ENCODE results near the gene EVPL.
"Not testable (repeated sequence)": the region's sequence is repeated elsewhere in the genome, so short reads cannot be mapped to it uniquely, and the experiment has no call there.

Gene EVPL

DNA sequence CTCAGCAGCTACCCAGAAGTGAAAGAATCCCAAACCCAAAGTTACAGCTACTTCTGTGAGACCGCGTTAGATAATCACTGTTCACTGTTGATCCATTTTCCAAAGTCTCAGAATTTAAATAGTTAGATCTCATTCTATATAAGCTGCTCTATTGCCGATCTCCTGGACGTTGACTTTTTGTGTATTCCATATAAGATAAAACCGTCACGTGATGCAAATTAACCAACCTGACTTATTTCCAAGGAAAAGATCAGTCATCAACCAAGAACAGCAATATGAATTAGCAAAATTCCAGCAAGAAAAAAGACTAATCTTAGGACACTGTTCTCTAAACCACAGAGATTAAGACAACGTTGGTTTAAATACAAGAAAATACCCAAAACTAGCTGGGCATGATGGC lies 56.5 kb downstream of the EVPL start:
- no peak overlapping the region for H3K27ac ChIP-seq (ENCODE audit: low read length)

DNA sequence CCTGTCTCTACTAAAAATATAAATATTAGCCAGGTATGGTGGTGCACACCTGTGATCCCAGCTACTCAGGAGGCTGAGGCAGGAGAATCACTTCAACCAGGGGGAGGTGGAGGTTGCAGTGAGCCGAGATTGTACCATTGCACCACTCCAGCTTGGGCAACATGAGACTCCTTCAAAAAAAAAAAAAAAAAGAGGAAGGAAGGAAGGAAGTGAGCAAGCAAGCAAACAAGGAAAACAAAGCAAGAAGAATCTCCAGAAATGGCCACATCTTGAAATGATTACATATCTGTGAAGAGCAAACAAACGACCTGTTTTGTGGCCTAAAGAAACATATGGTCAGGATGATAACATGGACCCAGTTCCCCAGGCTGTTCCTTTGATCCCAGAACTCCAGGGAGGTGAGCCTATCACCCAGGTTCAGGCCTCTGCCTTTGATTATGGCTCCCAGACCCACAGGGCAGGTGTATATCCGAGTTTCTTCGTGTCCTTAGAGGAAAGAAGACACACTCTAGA lies 57.0 kb downstream of the EVPL start:
- Histone ChIP-seq H3K4me1 (ENCODE audit: control insufficient read depth in 1 of 2, insufficient read depth in 2 of 2, low read length in 2 of 2) (peaks cover 0 to 3% of the 10 kb centered on the region in 2 donors), H3K27ac (ENCODE audit: low read length) (no peak overlapping the region), H3K4me3 (ENCODE audit: low read depth in 1 of 2, low read length in 2 of 2) (no peak overlapping the region), H3K27me3 (ENCODE audit: low read depth, low read length) (no peaks in the 10 kb centered on the region), H3K9me3 (ENCODE audit: control insufficient read depth in 1 of 2, low read length in 2 of 2) (no peaks in the 10 kb centered on the region), H3K36me3 (ENCODE audit: control insufficient read depth in 1 of 2, insufficient read depth in 2 of 2, low read length in 2 of 2) (peaks cover 5 to 11% of the 10 kb centered on the region in 2 donors)

More for the DNA sequence above, 56.5 kb downstream of the EVPL start:
- H3K36me3 ChIP-seq (ENCODE audit: control insufficient read depth in 1 of 2, insufficient read depth in 2 of 2, low read length in 2 of 2), result peaks cover 5 to 11% of the 10 kb centered on the region in 2 donors
- H3K9me3 ChIP-seq (ENCODE audit: control insufficient read depth in 1 of 2, low read length in 2 of 2), result no peaks in the 10 kb centered on the region
- H3K27me3 ChIP-seq (ENCODE audit: low read depth, low read length), result no peaks in the 10 kb centered on the region
- H3K4me3 ChIP-seq (ENCODE audit: low read depth in 1 of 2, low read length in 2 of 2), result no peak overlapping the region
- peaks cover 0 to 3% of the 10 kb centered on the region in 2 donors for H3K4me1 ChIP-seq (ENCODE audit: control insufficient read depth in 1 of 2, insufficient read depth in 2 of 2, low read length in 2 of 2)

DNA sequence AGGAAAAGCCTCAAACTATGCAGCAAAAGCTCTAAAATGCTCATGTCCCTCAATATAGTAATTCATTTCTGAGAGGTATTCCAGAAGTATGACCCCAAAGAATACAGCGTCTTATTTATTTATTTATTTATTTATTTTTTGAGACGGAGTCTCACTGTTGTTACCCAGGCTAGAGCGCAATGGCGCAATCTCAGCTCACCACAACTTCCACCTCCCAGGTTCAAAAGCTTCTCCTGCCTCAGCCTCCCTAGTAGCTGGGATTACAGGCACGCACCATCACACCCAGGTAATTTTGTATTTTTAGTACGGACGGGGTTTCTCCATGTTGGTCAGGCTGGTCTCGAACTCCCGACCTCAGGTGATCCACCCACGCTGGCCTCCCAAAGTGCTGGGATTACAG lies 58.1 kb downstream of the EVPL start:
- H3K4me3 ChIP-seq (ENCODE audit: low read depth in 1 of 2, low read length in 2 of 2); H3K27ac ChIP-seq (ENCODE audit: low read length); H3K9me3 ChIP-seq (ENCODE audit: control insufficient read depth in 1 of 2, low read length in 2 of 2); H3K4me1 ChIP-seq (ENCODE audit: control insufficient read depth in 1 of 2, insufficient read depth in 2 of 2, low read length in 2 of 2); H3K27me3 ChIP-seq (ENCODE audit: low read depth, low read length): not testable (repeated sequence)
- H3K36me3 ChIP-seq (ENCODE audit: control insufficient read depth in 1 of 2, insufficient read depth in 2 of 2, low read length in 2 of 2), result peaks cover 5 to 11% of the 10 kb centered on the region in 2 donors

DNA sequence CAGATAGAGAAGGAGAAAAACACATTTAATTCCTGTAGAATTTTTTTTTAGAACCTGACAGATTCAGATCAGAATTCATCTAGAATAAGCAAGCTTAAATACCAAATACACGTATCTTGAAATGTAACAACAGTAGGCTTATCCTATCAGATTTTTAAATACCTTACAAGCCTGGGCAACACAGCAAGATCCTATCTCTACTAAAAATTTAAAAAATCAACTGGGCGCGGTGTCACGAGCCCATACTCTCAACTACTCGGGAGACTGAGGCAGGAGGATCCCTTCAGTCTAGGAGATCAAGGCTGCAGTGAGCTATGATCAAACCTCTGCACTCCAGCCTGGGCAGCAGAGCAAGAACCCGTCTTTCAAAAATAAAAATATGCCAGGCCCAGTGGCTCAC lies 61.6 kb downstream of the EVPL start:
- no peak overlapping the region for H3K27ac ChIP-seq (ENCODE audit: low read length)
- H3K4me1 ChIP-seq (ENCODE audit: control insufficient read depth in 1 of 2, insufficient read depth in 2 of 2, low read length in 2 of 2), result no peaks in the 10 kb centered on the region
- H3K27me3 ChIP-seq (ENCODE audit: low read depth, low read length), result no peaks in the 10 kb centered on the region
- peaks cover 0 to 5% of the 10 kb centered on the region in 2 donors for H3K36me3 ChIP-seq (ENCODE audit: control insufficient read depth in 1 of 2, insufficient read depth in 2 of 2, low read length in 2 of 2)
- H3K4me3 ChIP-seq (ENCODE audit: low read depth in 1 of 2, low read length in 2 of 2), result no peak overlapping the region
- H3K9me3 ChIP-seq (ENCODE audit: control insufficient read depth in 1 of 2, low read length in 2 of 2), result no peaks in the 10 kb centered on the region

DNA sequence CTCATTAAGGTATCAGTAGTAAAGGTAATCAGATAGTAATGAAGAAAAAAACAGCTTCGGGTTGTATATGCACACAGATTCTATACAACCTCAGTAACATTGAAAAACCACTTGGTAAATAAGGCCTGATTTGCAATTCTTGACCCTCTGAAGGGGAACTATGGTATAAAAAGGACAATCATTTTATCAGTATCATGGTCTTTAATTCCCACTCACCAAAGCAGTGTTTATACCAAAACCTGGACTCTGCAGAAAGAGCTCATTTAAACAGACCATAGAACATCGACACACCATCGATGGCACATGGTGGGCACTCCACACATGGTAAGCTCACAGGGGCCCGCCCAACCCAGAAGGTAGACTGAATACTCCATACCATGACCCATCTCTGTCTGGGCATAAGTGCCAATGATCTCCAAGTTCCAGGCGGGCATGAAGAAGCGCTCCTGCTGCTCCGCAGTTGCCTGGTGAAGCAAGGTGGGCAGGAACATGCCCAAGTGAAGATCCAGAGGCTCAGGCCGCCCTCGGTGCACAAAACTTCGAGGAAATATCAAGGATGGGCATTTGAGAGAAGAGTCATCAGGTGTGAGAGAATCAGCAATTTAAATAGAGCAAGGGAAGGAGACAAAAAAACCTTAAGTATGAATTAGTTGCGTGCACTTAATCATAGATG lies 67.1 kb downstream of the EVPL start:
- peaks cover 7 to 16% of the 10 kb centered on the region in 2 donors for H3K36me3 ChIP-seq (ENCODE audit: control insufficient read depth in 1 of 2, insufficient read depth in 2 of 2, low read length in 2 of 2)
- H3K9me3 ChIP-seq (ENCODE audit: control insufficient read depth in 1 of 2, low read length in 2 of 2), result no peaks in the 10 kb centered on the region
- no peak overlapping the region for H3K27ac ChIP-seq (ENCODE audit: low read length)
- H3K4me1 ChIP-seq (ENCODE audit: control insufficient read depth in 1 of 2, insufficient read depth in 2 of 2, low read length in 2 of 2), result no peaks in the 10 kb centered on the region
- no peak overlapping the region for H3K4me3 ChIP-seq (ENCODE audit: low read depth in 1 of 2, low read length in 2 of 2)
- no peaks in the 10 kb centered on the region for H3K27me3 ChIP-seq (ENCODE audit: low read depth, low read length)

DNA sequence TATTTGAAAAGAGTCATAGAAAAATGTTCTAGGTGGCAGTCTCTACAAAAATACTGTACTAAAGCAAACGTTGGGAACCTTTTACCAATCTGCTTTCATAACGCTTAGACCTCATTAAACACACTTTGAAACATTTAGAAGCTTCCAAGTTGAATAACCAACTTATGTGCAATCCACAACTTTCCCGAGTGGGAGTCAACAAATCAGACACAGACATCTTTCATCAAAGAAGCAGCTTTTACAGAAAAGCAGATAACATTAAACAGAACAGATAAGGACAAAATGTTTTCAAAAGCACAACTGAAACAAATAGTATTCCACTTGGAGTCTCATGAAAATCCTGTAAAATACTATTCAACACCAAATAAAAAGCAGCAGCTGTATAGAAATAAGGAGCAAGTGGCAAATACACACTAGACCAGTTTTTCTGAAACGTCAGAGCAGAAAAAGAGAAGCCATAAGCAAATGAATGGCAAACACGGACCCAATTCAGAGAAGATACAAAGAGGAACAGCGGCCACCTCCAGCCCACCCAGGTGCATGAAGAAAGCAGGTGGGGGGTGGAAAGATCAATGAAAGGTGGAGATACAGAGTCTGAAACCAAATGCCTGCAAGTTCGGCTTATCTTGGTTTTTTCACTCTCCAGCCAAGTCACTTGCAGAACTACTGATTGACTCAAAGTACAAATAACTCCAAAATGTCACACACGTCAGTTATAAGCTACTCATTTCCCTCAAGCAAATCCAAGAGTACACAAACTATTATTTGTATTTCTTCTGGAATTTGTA lies 67.9 kb downstream of the EVPL start:
- H3K36me3 ChIP-seq (ENCODE audit: control insufficient read depth in 1 of 2, insufficient read depth in 2 of 2, low read length in 2 of 2), result peaks cover 7 to 17% of the 10 kb centered on the region in 2 donors
- no peaks in the 10 kb centered on the region for H3K27me3 ChIP-seq (ENCODE audit: low read depth, low read length)
- peak overlapping the region; percentile 52 for H3K27ac ChIP-seq (ENCODE audit: low read length)
- H3K9me3 ChIP-seq (ENCODE audit: control insufficient read depth in 1 of 2, low read length in 2 of 2), result no peaks in the 10 kb centered on the region
- no peak overlapping the region for H3K4me3 ChIP-seq (ENCODE audit: low read depth in 1 of 2, low read length in 2 of 2)
- no peaks in the 10 kb centered on the region for H3K4me1 ChIP-seq (ENCODE audit: control insufficient read depth in 1 of 2, insufficient read depth in 2 of 2, low read length in 2 of 2)

Measured in muscle layer of duodenum (tissue), 2 donors.